ENCODE measurements around the gene CYP1A2. TPM values are rescaled to one million over a fixed set of nuclear protein-coding genes. Genes with fewer than 3 reads are reported as not detected.
"Not testable (repeated sequence)": the region's sequence is repeated elsewhere in the genome, so short reads cannot be mapped to it uniquely, and the experiment has no call there.

Gene CYP1A2
- polyA plus RNA-seq, 1 of the 3 experiments (the other 2 are of a cell fraction) = not detected

- DNase-seq; H3K9ac ChIP-seq; H3K27me3 ChIP-seq (ENCODE audit: insufficient read depth); H3K9me2 ChIP-seq; H3K27ac ChIP-seq (ENCODE audit: low read depth in 2 of 2, low read length in 1 of 2); POLR2A ChIA-PET; H2AFZ ChIP-seq (ENCODE audit: low read depth); H3K9me3 ChIP-seq; H3K36me3 ChIP-seq (replicated peaks in 1 of 2; ENCODE audit: control insufficient read depth in 1 of 2, insufficient read depth in 2 of 2, low read length in 1 of 2); H3K4me2 ChIP-seq; H3K4me3 ChIP-seq (ENCODE audit: low read depth in 2 of 2, low read length in 1 of 2): not testable (repeated sequence)
- H3K4me1 ChIP-seq (ENCODE audit: control insufficient read depth in 1 of 2, insufficient read depth in 2 of 2, low read depth in 1 of 2, low read length in 1 of 2) = peaks cover 23 to 66% of the 10 kb centered on the region in 2 experiments
- H3F3A ChIP-seq (replicated peaks; ENCODE audit: insufficient read depth) = peaks cover 12% of the 10 kb centered on the region
- CTCF ChIA-PET = interaction anchor here (1.0 to 4.5 kb wide), 5 partner anchors 15 to 164 kb away, joined by 3 to 23 read pairs (median 17); no protein-coding TSS in a partner anchor
- WGBS (ENCODE audit: low lambda C conversion rate) = 98% methylated on average over 11 of the region's 12 CpGs
- peaks cover 83% of the 10 kb centered on the region for H4K20me1 ChIP-seq (ENCODE audit: insufficient read depth)
- H3K79me2 ChIP-seq (ENCODE audit: insufficient read depth) = peaks cover 86% of the 10 kb centered on the region
Measured at GRCh38 chr15:74786081-74786480, 37.4 kb downstream of the CYP1A2 start.

GRCh38 chr15:74786551-74787165 lies 38.0 kb downstream of the CYP1A2 start:
- TF ChIP-seq NRF1 (IDR thresholded peaks at IDR 0.05; ENCODE audit: low read depth, low read length) = no peak
- TF ChIP-seq EZH2phosphoT487 (IDR thresholded peaks at IDR 0.05; ENCODE audit: borderline replicate concordance, low read depth) = no peak
- TF ChIP-seq FOSL2 (IDR thresholded peaks at IDR 0.05; ENCODE audit: borderline replicate concordance, low read depth) = no peak
- no peak for TF ChIP-seq ZBTB33 (IDR thresholded peaks at IDR 0.05; ENCODE audit: borderline replicate concordance, low read depth)
- no peak for TF ChIP-seq TEAD4 (IDR thresholded peaks at IDR 0.05; ENCODE audit: borderline replicate concordance, insufficient read depth)
- no peak for TF ChIP-seq MEF2A (IDR thresholded peaks at IDR 0.05; ENCODE audit: borderline replicate concordance, low read depth)
- TF ChIP-seq GABPA (IDR thresholded peaks at IDR 0.05; ENCODE audit: low read depth) = no peak
- no peak for TF ChIP-seq RCOR1 (IDR thresholded peaks at IDR 0.05; ENCODE audit: low read length)
- no peak for TF ChIP-seq FOXJ3 (CRISPR knock-in tag; IDR thresholded peaks at IDR 0.05)
- no peak for TF ChIP-seq GATA2 (CRISPR knock-in tag; IDR thresholded peaks at IDR 0.05)
- no peak for TF ChIP-seq PBX3 (IDR thresholded peaks at IDR 0.05)
- no peak for TF ChIP-seq CHD2 (IDR thresholded peaks at IDR 0.05; ENCODE audit: low read length, partially characterized antibody)
- H3K4me1 ChIP-seq (ENCODE audit: control insufficient read depth in 1 of 2, insufficient read depth in 2 of 2, low read depth in 1 of 2, low read length in 1 of 2) = peaks cover 21 to 62% of the 10 kb centered on the region in 2 experiments
- peaks cover 89% of the 10 kb centered on the region for H4K20me1 ChIP-seq (ENCODE audit: insufficient read depth)
- no peak overlapping the region for H3K9ac ChIP-seq
- DNase-seq = no peak
- H3K9me2 ChIP-seq = no peaks in the 10 kb centered on the region
- H3F3A ChIP-seq (replicated peaks; ENCODE audit: insufficient read depth) = peaks cover 14% of the 10 kb centered on the region
- POLR2A ChIA-PET = no interaction called here
- H3K36me3 ChIP-seq (replicated peaks in 1 of 2; ENCODE audit: control insufficient read depth in 1 of 2, insufficient read depth in 2 of 2, low read length in 1 of 2) = peaks cover 0 to 10% of the 10 kb centered on the region in 2 experiments
- 100% methylated on average over 3 of the region's 7 CpGs for WGBS (ENCODE audit: low lambda C conversion rate)
- H3K79me2 ChIP-seq (ENCODE audit: insufficient read depth) = peaks cover 92% of the 10 kb centered on the region
- no peak overlapping the region for H2AFZ ChIP-seq (ENCODE audit: low read depth)
- no peak overlapping the region for H3K4me2 ChIP-seq
- H3K27ac ChIP-seq (ENCODE audit: low read depth in 2 of 2, low read length in 1 of 2) = no peak overlapping the region; a peak in 1 of 4 replicates
- H3K9me3 ChIP-seq = no peaks in the 10 kb centered on the region
- no peak overlapping the region for H3K4me3 ChIP-seq (ENCODE audit: low read depth in 2 of 2, low read length in 1 of 2)
- H3K27me3 ChIP-seq (ENCODE audit: insufficient read depth) = no peaks in the 10 kb centered on the region
- CTCF ChIA-PET = interaction anchor here (0.8 to 4.5 kb wide), 23 partner anchors 7 to 241 kb away, joined by 3 to 23 read pairs (median 6); partner anchors contain the start of genes CPLX3 and MPI

Measured in SK-N-SH (cell line).